Measurements from ENCODE around the gene UVRAG.

- TF ChIP-seq CTCF (IDR thresholded peaks at IDR 0.05) (no peak), POLR2A (IDR thresholded peaks at IDR 0.05) (no peak)
Observed at GRCh38 chr11:76148231-76148630, 333.2 kb downstream of the UVRAG start.
